H1 (cell line): Measurements from ENCODE around the gene TPMT. TPM values are rescaled to one million over a fixed set of nuclear protein-coding genes. Genes with fewer than 3 reads are reported as not detected.

Source experiments
- CTCF ChIA-PET: fragments of 300-600 bp; sonication (Branson Sonifier 250); formaldehyde crosslinking; loops from one replicate; lab custom pipeline; 2021; ENCODE audit not compliant: partially characterized antibody; lab: Charles Lee
- POLR2A ChIA-PET: fragments of 300-600 bp; sonication (Branson Sonifier 250); formaldehyde crosslinking; loops from one replicate; lab custom pipeline; 2021; ENCODE audit warnings: inconsistent platforms; ENCODE audit not compliant: partially characterized antibody; lab: Charles Lee
- DNase-seq, 2 experiments: peaks; one replicate each; pipeline versions ENCODE4 v3.0.0 to v3.0.0-alpha.2; 2010 to 2022; ENCODE audit warnings: low spot score in 2 of 2, low read depth in 1 of 2, mixed read lengths in 1 of 2
- FAIRE-seq: peaks from 2 replicates; lab custom pipeline; 2011; peaks lifted over from hg19 to GRCh38; lab: Jason Lieb, UNC
- H2AFZ ChIP-seq: 2 replicates; pipeline ENCODE4 v1.8.1; 2012; ENCODE audit warnings: low read length, inconsistent platforms
- H2AK5ac ChIP-seq: 2 replicates; pipeline ENCODE4 v1.6.1; 2013; ENCODE audit warnings: low read depth, low read length
- H2BK120ac ChIP-seq: replicated peaks from 2 replicates; pipeline ENCODE3; 2013; ENCODE audit warnings: low read depth, low read length, inconsistent platforms
- H2BK12ac ChIP-seq: 2 replicates; pipeline ENCODE4 v1.6.1; 2013; ENCODE audit warnings: low read depth, low read length
- H2BK15ac ChIP-seq: 2 replicates; pipeline ENCODE4 v1.6.1; 2013; ENCODE audit warnings: low read length
- H2BK20ac ChIP-seq: 2 replicates; pipeline ENCODE4 v1.6.1; 2013; ENCODE audit warnings: low read length
- H2BK5ac ChIP-seq: 2 replicates; pipeline ENCODE4 v1.6.1; 2013; ENCODE audit warnings: low read depth, low read length
- H3K14ac ChIP-seq: 2 replicates; pipeline ENCODE4 v1.6.1; 2013; ENCODE audit warnings: inconsistent platforms; ENCODE audit not compliant: insufficient read length
- H3K18ac ChIP-seq: 2 replicates; pipeline ENCODE4 v1.6.1; 2013; ENCODE audit warnings: low read length; ENCODE audit errors: extremely low read depth
- H3K23ac ChIP-seq: 2 replicates; pipeline ENCODE4 v1.6.1; 2013; ENCODE audit warnings: inconsistent platforms; ENCODE audit not compliant: insufficient read length
- H3K23me2 ChIP-seq: 2 replicates; pipeline ENCODE4 v1.6.1; 2013; ENCODE audit warnings: low read depth, low read length
- H3K27ac ChIP-seq: 2 replicates; pipeline ENCODE4 v1.6.1; 2011; ENCODE audit warnings: low read depth, low read length, inconsistent platforms
- H3K27me3 ChIP-seq, 4 experiments: replicated peaks in 1 of 4; 1 replicate in 1 of 4; 2 replicates in 3 of 4; pipeline versions ENCODE4 v1.6.1 to v1.8.1; 2011 to 2013; ENCODE audit warnings: low read length in 3 of 4, mild to moderate bottlenecking in 3 of 4, inconsistent platforms in 2 of 4, mixed read lengths in 2 of 4, moderate library complexity in 1 of 4; ENCODE audit not compliant: control insufficient read depth in 3 of 4, insufficient read depth in 3 of 4; ENCODE audit errors: extremely low read depth in 1 of 4
- H3K36me3 ChIP-seq, 4 experiments: 2 replicates each; pipeline versions ENCODE4 v1.6.1 to v1.8.1; 2011 to 2013; ENCODE audit warnings: mild to moderate bottlenecking in 4 of 4, low read length in 3 of 4, moderate library complexity in 2 of 4, control low read depth in 1 of 4, inconsistent platforms in 1 of 4; ENCODE audit not compliant: insufficient read depth in 4 of 4, control insufficient read depth in 2 of 4
- H3K4ac ChIP-seq: replicated peaks from 2 replicates; pipeline ENCODE3; 2013; ENCODE audit warnings: low read length, low read depth, mixed read lengths, inconsistent platforms; ENCODE audit not compliant: insufficient read length
- H3K4me1 ChIP-seq, 4 experiments: replicated peaks in 1 of 4; 1 replicate in 1 of 4; 2 replicates in 3 of 4; pipeline versions ENCODE4 v1.6.1 to v1.8.1; 2011 to 2013; ENCODE audit warnings: low read length in 3 of 4, inconsistent platforms in 2 of 4, mixed read lengths in 1 of 4; ENCODE audit not compliant: insufficient read depth in 4 of 4, control insufficient read depth in 3 of 4
- H3K4me2 ChIP-seq, 2 experiments: 2 replicates each; pipeline versions ENCODE4 v1.6.1 to v1.8.1; 2011 to 2013; ENCODE audit warnings: low read depth in 2 of 2, low read length in 2 of 2, control low read depth in 1 of 2, inconsistent platforms in 1 of 2, mild to moderate bottlenecking in 1 of 2; ENCODE audit not compliant: insufficient read depth in 1 of 2
- H3K4me3 ChIP-seq, 4 experiments: fragments of 200-600, 300-600 bp in 1 of 4; sonication (generic), shearing (Covaris generic), sonication (Bioruptor Twin) in 1 of 4; 2 replicates each; pipeline versions ENCODE4 v1.5.1 to v1.8.1; 2011 to 2016; ENCODE audit warnings: low read length in 4 of 4, low read depth in 3 of 4, control low read depth in 2 of 4, inconsistent platforms in 2 of 4, mild to moderate bottlenecking in 2 of 4, mixed read lengths in 1 of 4, moderate library complexity in 1 of 4; ENCODE audit not compliant: insufficient read depth in 2 of 4; ENCODE audit errors: extremely low read depth in 1 of 4
- H3K56ac ChIP-seq: replicated peaks from 2 replicates; pipeline ENCODE3; 2013; ENCODE audit warnings: low read depth, mild to moderate bottlenecking, mixed read lengths, low read length, inconsistent platforms; ENCODE audit not compliant: insufficient read length
- H3K79me1 ChIP-seq: 2 replicates; pipeline ENCODE4 v1.6.1; 2013; ENCODE audit warnings: low read depth, low read length, control low read depth
- H3K79me2 ChIP-seq, 2 experiments: 2 replicates each; pipeline versions ENCODE4 v1.6.1 to v1.8.1; 2012 to 2013; ENCODE audit warnings: low read length in 2 of 2, mild to moderate bottlenecking in 2 of 2, inconsistent platforms in 1 of 2; ENCODE audit not compliant: insufficient read depth in 2 of 2, control insufficient read depth in 1 of 2
- H3K9ac ChIP-seq, 4 experiments: replicated peaks in 1 of 4; 1 replicate in 1 of 4; 2 replicates in 3 of 4; pipeline versions ENCODE4 v1.6.1 to v1.8.1; 2011 to 2013; ENCODE audit warnings: low read depth in 3 of 4, low read length in 3 of 4, control low read depth in 2 of 4, mild to moderate bottlenecking in 2 of 4, moderate library complexity in 2 of 4, inconsistent platforms in 1 of 4; ENCODE audit errors: extremely low read depth in 1 of 4
- H3K9me3 ChIP-seq, 2 experiments: 2 replicates each; pipeline versions ENCODE4 v1.6.1 to v1.8.1; 2012 to 2013; ENCODE audit warnings: mild to moderate bottlenecking in 2 of 2, moderate library complexity in 2 of 2, control low read depth in 1 of 2, inconsistent platforms in 1 of 2, low read depth in 1 of 2, low read length in 1 of 2, mixed read lengths in 1 of 2; ENCODE audit not compliant: insufficient read depth in 2 of 2
- H4K20me1 ChIP-seq, 2 experiments: replicated peaks in 1 of 2; 2 replicates each; pipeline versions ENCODE3 to v1.8.1; 2011 to 2013; ENCODE audit warnings: inconsistent platforms in 2 of 2, low read length in 2 of 2, mild to moderate bottlenecking in 1 of 2; ENCODE audit not compliant: insufficient read depth in 2 of 2, control insufficient read depth in 1 of 2
- H4K5ac ChIP-seq: 2 replicates; pipeline ENCODE4 v1.6.1; 2013; ENCODE audit warnings: low read length, low read depth, mixed read lengths, inconsistent platforms; ENCODE audit not compliant: insufficient read length
- H4K8ac ChIP-seq: 2 replicates; pipeline ENCODE4 v1.8.0; 2013; ENCODE audit warnings: mild to moderate bottlenecking, moderate library complexity, low read length, inconsistent platforms; ENCODE audit not compliant: insufficient read depth; ENCODE audit errors: extremely low read depth
- H4K91ac ChIP-seq: replicated peaks from 2 replicates; pipeline ENCODE3; 2013; ENCODE audit warnings: low read length, mixed read lengths, inconsistent platforms; ENCODE audit not compliant: insufficient read length
- EGR1 ChIP-seq: IDR thresholded peaks from 2 replicates; pipeline ENCODE4 v1.6.1; 2011; ENCODE audit warnings: low read depth, low read length, borderline replicate concordance
- GABPA ChIP-seq: IDR thresholded peaks from 2 replicates; pipeline ENCODE4 v1.6.1; 2011; ENCODE audit warnings: mild to moderate bottlenecking, low read length, moderate library complexity, borderline replicate concordance; ENCODE audit not compliant: insufficient read depth
- NANOG ChIP-seq: IDR thresholded peaks from 2 replicates; pipeline ENCODE4 v1.6.1; 2011; ENCODE audit warnings: low read length, low read depth, mild to moderate bottlenecking, inconsistent platforms; ENCODE audit not compliant: insufficient read depth, poor library complexity, severe bottlenecking
- RNF2 ChIP-seq: fragments of 200-900, 300-1000 bp; sonication (generic); IDR thresholded peaks from 2 replicates; pipeline ENCODE4 v1.7.1; 2016; ENCODE audit warnings: borderline replicate concordance, low read depth, mild to moderate bottlenecking, antibody characterized with exemption, low read length; ENCODE audit not compliant: poor library complexity, severe bottlenecking; ENCODE audit errors: missing control alignments
- SAP30 ChIP-seq: fragments of 300-600 bp; sonication (generic); IDR thresholded peaks from 2 replicates; pipeline ENCODE4 v1.7.1; 2012; ENCODE audit warnings: low read length, moderate library complexity, mild to moderate bottlenecking, inconsistent platforms; ENCODE audit not compliant: insufficient read depth, insufficient replicate concordance
- YY1 ChIP-seq: IDR thresholded peaks from 2 replicates; pipeline ENCODE4 v1.6.1; 2011; ENCODE audit warnings: low read depth, mild to moderate bottlenecking, low read length
- WGBS, 2 experiments: shearing (Covaris generic) in 1 of 2; methylation state at CpG; one replicate each; pipeline versions ENCODE4 v1.1.6 to v1.1.7; 2013 to 2015; ENCODE audit warnings: low lambda C conversion rate in 2 of 2, mixed read lengths in 2 of 2, inconsistent platforms in 1 of 2, low coverage in 1 of 2, missing lambda C conversion rate in 1 of 2; ENCODE audit not compliant: insufficient replicate concordance in 2 of 2, insufficient coverage in 1 of 2, insufficient read length in 1 of 2; ENCODE audit errors: extremely low coverage in 1 of 2, missing lambda C conversion rate in 1 of 2; 5-methylcytosine and 5-hydroxymethylcytosine counted together
- polyA plus RNA-seq, 7 experiments: library from polyadenylated mRNA; depleted of rRNA in 3 of 7; stranded (reverse) in 5 of 7; unstranded in 2 of 7; fragments of >200 nt in 5 of 7; fragments of 200-250 nt in 2 of 7; gene quantifications; 1 replicate in 5 of 7; 2 replicates in 1 of 7; 4 replicates in 1 of 7; pipeline versions ENCODE4 v1.2.1 to v1.2.3, GENCODE V29; 2011 to 2013; ENCODE audit warnings: missing spikeins in 2 of 7, mixed read lengths in 2 of 7
- total RNA-seq: library from RNA; stranded (reverse); fragmentation: NEBNext Ultra II Directional; extraction: Animal tissue kit (Norgen Biotek cat#: 25700); gene quantifications from 2 replicates; pipeline ENCODE4 v1.2.1, GENCODE V29; 2021
- TF ChIP-seq, protein P1 (sequence below): IDR thresholded peaks from 2 replicates; pipeline ENCODE4 v1.6.1; 2011; ENCODE audit warnings: low read depth, mild to moderate bottlenecking, low read length; ENCODE audit not compliant: insufficient read depth

TPMT gene
- total and polyA plus RNA-seq, 2 of the 8 experiments (the other 6 are each of a cell fraction or from before 2014, with no cell fraction given): 12.3 to 17.2 TPM

DNA sequence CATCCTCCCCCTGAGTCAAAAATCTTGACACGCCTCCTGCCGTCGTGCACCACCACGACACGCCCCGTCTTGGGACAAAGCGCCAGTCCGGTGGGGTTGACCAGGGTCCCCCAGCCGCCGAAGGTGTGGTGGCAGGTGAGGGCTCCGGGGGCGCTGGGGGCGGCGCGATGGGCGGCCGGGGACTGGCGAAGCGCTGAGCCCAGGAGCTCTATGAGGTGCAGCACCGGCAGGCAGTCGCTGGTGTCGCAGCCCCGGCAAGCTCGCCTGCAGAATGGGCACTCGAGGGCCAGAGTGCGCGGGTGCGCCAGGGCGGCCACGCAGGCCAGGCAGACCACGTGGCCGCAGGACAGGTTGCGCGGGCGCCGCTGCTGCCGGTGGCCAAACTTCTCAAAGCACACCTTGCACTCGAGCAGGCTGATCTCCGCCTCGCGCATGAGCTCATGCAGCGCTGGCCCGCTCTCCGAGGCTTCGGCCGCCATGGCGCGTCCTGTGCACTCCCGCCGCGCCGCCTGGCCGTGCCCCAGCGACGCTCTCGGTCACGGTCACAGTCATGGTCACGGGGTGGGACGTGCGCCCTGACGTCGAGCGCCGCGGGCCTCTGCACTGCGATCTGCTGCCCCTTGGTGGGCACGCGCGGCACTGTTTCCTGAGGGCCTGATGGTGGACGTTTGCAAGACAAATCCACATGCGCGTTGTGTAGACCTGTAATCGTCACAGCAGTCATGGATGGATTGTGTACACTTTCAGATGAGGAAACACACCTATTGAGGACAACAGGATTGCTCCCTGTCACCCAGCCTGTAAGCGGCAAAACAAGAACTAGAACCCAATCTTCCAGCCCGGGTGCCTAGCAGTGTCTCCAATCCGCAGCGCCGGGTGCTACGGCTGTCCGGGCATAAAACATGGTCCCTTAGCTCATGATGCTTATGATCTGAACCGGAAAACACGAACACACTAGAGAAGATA lies 32.5 kb downstream of the TPMT start, which contains the start of gene NHLRC1:
Gene NHLRC1, minus strand, starts transcription at position 550 of the 966 bp plus-strand sequence. Its CDS starts 71 bp downstream, at position 479.
- H2AK5ac ChIP-seq: no peak within 1 kb of the TSS
- H3K9ac ChIP-seq: peak within 1 kb of the TSS in 2 of 4 experiments; percentile 23 to 32; a peak in 1 of 7 replicates
- H2BK120ac ChIP-seq: peak within 1 kb of the TSS; percentile 80
- H3K4me1 ChIP-seq: peaks cover 0 to 7% (median 3%) of the 10 kb centered on the region in 4 experiments; a peak in 4 of 7 replicates
- 47% methylated on average over 74 of the region's 82 CpGs; no CpG with 5 or more reads in 1 of the 2 experiments for WGBS, 2 experiments
- peaks cover 3% of the 10 kb centered on the region; the same call in 1 of the 2 replicates for H3K23me2 ChIP-seq
- no peaks in the 10 kb centered on the region for H3K36me3 ChIP-seq
- ChIA-PET POLR2A (interaction anchor here (0.6 to 1.2 kb wide), 2 partner anchors 64 to 210 kb away, joined by 3 read pairs; no protein-coding TSS in a partner anchor), CTCF (interaction anchor here (0.6 to 3.5 kb wide), 63 partner anchors 9 to 409 kb away, joined by 3 to 24 read pairs (median 4); partner anchors contain the start of gene DEK)
- H3K4ac ChIP-seq: peak within 1 kb of the TSS; percentile 81
- FAIRE-seq (no peak), DNase-seq (peak; percentile 70 to 87)
- peak within 1 kb of the TSS; percentile 86 for H4K8ac ChIP-seq
- peaks cover 0 to 4% of the 10 kb centered on the region in 2 experiments; a peak in 1 of 4 replicates for H3K9me3 ChIP-seq
- no peak within 1 kb of the TSS for H2BK20ac ChIP-seq
- H3K14ac ChIP-seq: no peak within 1 kb of the TSS
- H2BK12ac ChIP-seq: peak within 1 kb of the TSS; percentile 64; the same call in 1 of the 2 replicates
- H4K20me1 ChIP-seq: no peaks in the 10 kb centered on the region
- no peak within 1 kb of the TSS for H4K5ac ChIP-seq
- peak within 1 kb of the TSS; percentile 82 for H4K91ac ChIP-seq
- H3K18ac ChIP-seq: peak within 1 kb of the TSS; percentile 36
- H3K79me1 ChIP-seq: no peaks in the 10 kb centered on the region
- H3K27ac ChIP-seq: no peak within 1 kb of the TSS
- peak within 1 kb of the TSS; percentile 33 for H3K56ac ChIP-seq
- peak within 1 kb of the TSS in 3 of 4 experiments; percentile 19 to 44 (median 35); a peak in 5 of 8 replicates for H3K4me3 ChIP-seq
- H3K79me2 ChIP-seq: no peaks in the 10 kb centered on the region
- no peak within 1 kb of the TSS for H3K23ac ChIP-seq
- H2BK15ac ChIP-seq: peak within 1 kb of the TSS; percentile 34; the same call in 1 of the 2 replicates
- H2BK5ac ChIP-seq: peak within 1 kb of the TSS; percentile 19; the same call in 1 of the 2 replicates
- peak within 1 kb of the TSS; percentile 99 for H2AFZ ChIP-seq
- H3K4me2 ChIP-seq: peak within 1 kb of the TSS; percentile 20 to 67
- peaks cover 0 to 20% (median 12%) of the 10 kb centered on the region in 4 experiments; a peak in 5 of 7 replicates for H3K27me3 ChIP-seq
- no peak for TF ChIP-seq EGR1
- TF ChIP-seq YY1: peak; percentile 79; the same call in 1 of the 2 replicates
- TF ChIP-seq GABPA: no peak
- no peak for TF ChIP-seq NANOG
- no peak for TF ChIP-seq SAP30
- TF ChIP-seq, protein P1, sequence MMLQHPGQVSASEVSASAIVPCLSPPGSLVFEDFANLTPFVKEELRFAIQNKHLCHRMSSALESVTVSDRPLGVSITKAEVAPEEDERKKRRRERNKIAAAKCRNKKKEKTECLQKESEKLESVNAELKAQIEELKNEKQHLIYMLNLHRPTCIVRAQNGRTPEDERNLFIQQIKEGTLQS: peak; percentile 39; the same call in 1 of the 2 replicates
- TF ChIP-seq RNF2: peak; percentile 54
